Left renal cortex interstitium (tissue), 4 donors: ENCODE results near the gene PPP2R2C. TPM values are rescaled to one million over a fixed set of nuclear protein-coding genes. Genes with fewer than 3 reads are reported as not detected.

Experiments used
- DNase-seq, 4 donors: peaks; one replicate each; pipeline ENCODE4 v3.0.0-alpha.2; 2013; ENCODE audit warnings: low read depth in 4 of 4, low spot score in 2 of 4, missing footprints in 1 of 4
- polyA plus RNA-seq, 4 donors: library from polyadenylated mRNA; unstranded; fragments of 120-200 nt; gene quantifications; one replicate each; pipeline ENCODE4 v1.2.1, GENCODE V29; 2013; ENCODE audit not compliant: insufficient read length in 4 of 4

PPP2R2C gene
- polyA plus RNA-seq, 4 donors = 0.35 to 0.66 (median 0.53) TPM

DNA sequence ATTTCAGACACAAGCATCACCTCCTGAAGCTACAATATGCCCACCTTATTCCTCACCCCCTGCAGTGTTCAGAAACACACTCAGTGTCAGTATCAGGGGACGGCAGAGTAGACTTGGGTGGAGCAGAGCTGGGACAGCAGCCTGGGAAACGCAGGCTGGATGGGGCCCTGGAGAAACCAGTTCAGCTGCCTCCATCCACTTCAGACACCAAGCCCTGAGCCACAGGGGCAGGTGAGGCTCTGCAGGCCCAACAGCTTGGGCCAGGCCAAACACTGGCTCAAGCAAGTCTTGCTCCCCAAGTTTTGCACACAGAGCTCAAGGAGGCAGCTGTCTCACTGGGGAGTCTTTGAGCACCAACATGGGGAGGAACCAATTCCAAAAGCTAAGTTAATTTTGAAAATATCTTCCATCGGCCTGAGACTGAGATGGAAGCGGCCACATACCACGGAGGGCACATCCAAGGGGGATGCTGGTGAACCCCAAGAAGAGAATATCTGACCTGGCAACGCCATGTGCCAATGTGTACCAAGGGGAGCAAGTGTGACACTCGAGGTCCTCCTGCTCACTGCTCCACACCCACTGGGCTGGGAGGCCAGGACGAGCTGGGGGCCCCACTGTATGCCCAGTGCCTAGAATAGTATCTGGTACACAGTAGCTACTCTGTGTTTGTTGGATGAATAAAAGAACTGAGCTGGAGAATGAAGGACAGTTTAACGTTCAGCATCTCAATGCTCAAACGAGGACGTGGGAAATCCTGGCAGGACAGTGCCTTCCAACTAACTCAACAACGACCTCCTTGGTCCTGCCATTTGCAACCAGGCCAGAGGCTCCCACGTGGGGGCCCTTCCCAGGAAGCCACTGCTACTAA, 45.6 kb downstream of the PPP2R2C start:
- DNase-seq = no peak

DNA sequence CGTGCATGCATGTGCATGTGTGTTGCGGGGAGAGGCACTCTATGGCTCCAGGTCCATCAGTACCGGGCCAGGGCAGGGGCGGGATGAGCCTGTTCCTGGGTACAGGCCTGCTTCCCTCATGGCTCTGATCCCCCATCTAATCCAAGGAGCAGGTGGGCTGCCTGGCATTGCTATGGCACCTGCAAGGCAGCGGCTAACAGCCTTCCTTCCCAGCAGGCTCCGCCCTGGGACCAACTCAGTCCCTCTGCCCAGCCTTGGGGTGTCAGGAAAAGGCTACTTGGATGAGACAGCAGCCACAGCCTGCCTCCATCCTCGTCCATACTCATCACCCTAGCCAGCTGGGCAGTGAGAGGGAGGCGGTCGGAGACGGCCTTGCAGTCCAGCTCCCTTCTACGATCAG, 46.5 kb downstream of the PPP2R2C start:
- DNase-seq = no peak

DNA sequence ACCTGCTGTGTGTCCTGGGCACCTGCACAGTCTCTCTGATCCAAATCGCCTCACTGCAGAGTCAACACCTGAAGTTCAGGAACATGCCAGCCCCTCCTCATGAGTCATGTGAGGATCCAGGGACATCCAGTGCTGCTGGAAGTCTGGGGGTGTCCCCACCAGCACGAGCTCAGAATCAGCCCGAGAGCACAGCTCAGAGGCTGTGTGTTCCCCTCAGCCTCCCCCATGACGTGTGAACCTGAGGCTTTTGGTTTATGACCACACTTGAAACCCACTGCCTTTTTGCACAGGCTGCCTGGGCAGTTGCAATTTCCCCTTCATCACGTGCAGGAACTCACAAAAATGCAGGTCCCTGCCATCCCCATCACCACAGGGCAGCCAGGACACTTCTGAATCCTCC, 47.1 kb downstream of the PPP2R2C start:
- no peak for DNase-seq

DNA sequence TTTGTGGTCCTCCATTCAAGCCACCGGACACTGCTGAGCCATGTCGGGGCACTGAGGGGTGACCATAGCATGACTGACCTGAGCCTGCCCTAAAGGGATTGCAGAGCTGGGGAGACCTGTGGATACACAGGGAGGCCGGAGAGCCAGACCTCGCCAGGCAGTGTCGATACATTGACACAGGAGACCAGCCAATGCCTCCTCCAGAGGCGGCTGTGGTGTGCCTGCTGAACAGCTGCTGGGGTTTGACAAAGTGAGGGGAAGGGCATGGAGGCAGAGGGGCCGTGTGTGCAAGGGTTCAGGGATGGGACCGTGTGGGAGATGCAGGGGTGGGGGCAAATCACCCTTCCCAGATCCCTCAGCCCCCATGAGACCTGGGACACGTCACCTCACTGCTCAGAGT, 48.0 kb downstream of the PPP2R2C start:
- DNase-seq = no peak

DNA sequence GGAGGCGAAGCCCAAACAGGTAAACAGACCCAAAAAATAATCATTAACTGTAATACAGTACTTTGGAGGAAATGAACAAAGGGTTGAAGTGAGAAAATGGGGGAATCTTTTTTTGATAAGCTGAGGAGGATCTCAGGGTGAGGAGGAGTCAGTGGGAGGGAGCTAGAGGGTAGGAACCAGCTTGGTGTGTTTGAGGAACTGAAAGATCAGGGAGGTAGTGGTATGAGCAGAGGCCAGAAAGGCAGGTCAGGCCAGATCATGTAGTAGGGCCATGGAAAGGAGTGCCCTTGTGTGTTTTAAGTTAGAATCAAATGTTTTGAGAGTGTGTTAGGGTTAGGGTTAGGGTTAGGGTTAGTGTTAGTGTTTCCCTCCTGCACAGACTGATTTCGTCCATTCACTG, 48.8 kb downstream of the PPP2R2C start:
- DNase-seq = no peak

DNA sequence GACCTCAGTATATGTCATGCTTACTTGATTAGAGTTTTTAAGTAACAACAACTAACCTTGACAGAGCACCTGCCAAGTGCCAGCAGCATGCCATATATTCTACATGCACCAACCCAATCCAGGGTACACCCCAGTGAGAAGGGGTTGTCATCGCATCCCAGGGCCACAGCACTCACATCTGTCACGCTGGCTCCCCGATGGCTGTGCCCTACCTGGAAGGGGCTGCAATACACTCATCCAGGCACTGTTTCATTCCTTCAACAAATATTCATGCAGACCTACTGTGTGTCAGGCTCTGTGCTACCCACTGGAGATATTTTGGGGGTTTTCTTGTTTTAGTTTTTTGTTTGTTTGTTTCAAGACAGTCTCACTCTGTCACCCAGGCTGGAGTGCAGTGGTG, 49.5 kb downstream of the PPP2R2C start:
- no peak for DNase-seq

DNA sequence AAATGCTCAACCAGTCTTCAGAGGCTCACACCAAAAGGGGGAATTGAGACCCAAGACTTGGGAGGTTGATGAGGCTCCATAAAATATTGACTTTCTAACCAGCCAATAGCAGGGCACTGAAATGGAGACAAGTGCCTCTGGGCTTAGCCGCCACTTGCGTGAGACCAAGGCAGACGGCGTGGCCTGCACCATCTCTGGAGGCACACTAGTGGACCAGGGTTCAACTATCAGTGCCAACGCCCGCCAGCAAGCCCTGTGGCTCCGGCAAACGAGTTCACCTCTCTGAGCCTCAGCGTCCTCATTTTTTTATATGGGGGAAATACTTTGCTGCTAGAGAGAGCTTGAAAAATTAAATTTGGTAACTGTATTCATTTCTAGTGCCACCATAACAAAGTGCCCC, 50.3 kb downstream of the PPP2R2C start:
- DNase-seq = no peak

DNA sequence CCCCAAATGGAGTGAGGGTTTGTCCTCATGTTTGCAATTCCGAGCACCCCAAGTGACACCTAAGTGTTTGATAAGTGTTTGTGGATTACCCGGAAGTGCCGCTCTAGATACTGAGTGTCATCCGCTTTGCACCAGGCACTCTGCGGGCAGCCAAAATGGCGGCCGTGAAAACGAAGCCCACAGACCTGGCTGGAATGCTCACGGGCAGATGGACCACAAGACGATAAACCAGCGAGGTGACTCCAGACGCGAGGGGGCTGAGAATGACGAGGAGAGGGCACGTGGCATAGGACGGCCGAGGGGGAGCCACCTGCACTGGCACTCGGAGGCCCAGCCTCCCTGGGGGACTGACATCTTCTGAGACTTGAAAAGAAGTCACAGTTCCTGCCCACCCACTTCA, 51.0 kb downstream of the PPP2R2C start:
- no peak for DNase-seq

DNA sequence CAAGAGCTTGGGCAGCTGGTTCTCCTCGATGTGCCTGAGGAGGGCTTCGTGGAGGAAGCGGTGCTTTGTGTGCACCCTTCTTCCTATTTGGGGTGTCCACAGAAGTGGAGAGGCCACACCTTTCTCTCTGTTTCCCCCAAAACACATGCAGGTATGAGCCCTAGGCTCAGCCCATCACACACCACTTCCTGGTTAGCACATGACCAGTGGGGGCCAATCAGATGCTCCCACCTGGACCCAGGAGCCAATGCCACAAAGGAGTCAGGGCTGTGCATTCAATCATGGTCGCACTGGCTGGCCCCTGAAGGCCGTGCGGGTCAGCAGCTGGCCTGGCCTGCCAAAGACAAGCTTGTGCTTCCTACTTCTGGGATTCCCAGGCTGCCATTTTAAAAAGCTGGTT, 51.4 kb downstream of the PPP2R2C start:
- DNase-seq = no peak

DNA sequence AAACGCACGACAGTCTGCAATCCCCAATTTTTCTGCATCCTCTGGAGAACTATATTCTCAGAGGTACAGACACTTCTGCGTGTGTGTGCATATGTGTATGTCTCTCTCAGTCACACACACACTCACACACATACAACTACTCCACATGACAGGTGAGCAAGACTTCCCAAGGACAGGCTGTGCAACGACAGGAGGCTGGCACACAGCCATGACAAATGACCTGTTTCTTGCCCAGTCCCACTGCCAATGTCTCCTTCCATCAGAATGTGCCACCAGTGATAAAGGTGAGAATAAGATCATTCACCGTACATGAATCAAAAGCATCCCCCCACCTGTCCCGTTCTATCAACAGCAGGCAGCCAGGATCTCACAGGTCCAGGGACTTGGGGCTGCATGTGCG, 52.4 kb downstream of the PPP2R2C start:
- DNase-seq = no peak

DNA sequence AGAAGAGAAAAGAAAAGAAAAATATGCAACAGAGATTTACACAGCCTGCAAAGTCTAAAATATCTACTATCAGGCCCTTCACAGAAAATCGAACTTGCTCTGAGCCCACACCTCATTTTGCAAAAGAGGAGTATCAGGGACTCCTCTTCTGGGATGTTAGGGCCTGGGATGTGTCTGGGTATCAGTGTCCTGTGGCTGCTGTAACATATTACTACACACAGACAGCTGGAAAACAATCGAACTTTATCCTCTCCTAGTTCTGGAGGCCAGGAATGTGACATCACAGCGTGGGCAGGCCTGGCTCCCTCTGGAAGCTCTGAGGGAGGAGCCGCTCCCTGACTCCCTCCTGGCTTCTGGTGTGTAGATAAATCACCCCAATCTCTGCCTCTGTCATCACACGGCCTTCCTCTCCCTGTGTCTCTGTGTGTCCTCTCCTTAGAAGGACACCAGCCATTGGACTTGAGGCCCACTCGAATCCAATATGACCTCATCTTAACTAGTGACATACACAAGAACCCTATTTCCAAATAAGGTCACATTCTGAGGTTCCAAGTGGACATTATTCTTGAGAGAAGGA, 52.9 kb downstream of the PPP2R2C start:
- no peak for DNase-seq

DNA sequence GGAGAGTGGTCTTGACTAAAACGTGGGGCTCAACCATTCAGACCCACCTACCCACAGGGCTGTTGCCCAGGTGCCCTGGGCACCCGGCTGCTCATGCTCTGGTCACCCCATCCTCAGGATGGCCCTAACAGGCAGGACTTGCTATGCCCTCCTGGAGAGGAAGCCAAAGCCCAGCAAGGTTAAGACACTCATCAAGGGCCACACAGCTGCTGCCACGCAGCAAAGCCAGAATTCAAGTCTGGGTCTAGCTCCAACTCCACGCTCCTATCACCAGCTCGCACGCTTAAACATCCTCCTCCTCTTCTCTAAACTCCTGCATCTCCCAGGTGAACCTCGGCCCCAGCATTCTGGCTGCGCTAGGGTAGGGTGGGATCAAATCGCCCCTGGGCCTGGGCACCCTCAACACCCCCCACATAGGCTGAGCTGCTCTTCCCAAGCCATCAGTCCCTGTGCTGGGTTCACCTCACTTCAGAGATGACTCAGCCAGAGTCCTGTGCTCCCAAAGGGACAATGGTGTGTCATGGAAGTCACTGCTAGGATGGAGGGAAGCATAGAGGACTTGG, 54.1 kb downstream of the PPP2R2C start:
- DNase-seq = no peak

DNA sequence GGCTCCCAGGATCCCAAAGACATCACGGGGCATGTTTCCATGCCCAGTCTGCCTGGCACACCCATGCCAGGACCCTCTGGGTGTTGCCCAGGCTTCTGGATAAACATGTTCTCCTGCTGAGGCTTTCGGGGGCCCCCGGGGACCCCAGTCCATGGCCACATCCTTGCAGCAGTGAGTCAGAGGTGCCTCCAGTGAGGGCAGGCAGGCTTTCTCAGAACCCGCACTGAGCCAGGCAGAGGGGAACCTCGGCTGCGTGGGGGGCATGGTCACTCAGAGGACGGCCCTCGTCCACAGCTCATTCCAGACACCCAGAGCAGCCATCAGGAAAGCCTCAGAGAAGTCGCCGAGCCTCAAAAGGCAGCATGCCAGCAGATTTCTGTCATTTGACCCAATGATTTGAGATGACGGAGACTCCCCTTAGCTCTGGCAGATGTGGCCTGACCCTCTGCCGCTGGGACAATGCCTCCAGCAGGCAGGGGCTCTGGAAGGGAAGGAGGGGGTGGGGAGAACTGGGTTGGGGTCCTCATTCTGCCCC, 54.8 kb downstream of the PPP2R2C start:
- no peak for DNase-seq

DNA sequence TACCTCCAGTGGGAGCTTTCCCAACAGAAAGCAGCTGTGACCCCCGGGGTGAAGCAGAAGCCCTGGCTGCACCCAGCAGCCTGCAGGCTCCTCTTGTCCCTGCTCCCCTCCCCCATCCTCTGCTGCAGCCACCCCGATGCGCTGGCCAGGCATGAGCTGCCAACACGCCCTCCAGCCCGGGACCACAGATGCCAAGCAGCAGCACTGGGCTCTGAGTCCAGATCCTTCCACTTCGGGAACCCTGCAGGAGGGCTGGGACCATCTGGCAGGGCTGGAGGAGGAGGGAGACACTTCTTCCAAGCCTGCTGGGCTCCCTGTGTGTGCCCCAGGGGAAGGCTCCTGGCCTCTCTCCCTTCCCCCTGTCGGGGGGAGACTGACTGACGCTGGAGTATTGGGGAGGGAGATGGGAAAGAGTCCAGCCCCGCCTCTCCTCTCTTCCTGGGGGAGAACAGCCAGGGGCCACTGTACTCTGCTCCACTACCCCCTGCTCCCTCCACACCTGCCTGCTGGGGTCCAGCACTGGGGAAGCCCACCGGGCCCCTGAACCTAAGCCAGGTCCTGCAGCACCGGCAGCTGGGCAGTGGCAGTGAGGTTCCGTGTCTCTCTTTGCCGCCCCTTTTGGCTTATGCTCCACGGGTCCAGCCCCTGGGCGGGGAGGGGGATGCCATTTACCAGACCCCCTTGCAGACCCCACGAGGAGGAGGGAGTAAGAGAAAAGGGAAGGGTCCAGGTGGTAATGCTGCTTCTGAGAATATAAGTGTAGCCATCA, 55.7 kb downstream of the PPP2R2C start:
- DNase-seq = no peak

DNA sequence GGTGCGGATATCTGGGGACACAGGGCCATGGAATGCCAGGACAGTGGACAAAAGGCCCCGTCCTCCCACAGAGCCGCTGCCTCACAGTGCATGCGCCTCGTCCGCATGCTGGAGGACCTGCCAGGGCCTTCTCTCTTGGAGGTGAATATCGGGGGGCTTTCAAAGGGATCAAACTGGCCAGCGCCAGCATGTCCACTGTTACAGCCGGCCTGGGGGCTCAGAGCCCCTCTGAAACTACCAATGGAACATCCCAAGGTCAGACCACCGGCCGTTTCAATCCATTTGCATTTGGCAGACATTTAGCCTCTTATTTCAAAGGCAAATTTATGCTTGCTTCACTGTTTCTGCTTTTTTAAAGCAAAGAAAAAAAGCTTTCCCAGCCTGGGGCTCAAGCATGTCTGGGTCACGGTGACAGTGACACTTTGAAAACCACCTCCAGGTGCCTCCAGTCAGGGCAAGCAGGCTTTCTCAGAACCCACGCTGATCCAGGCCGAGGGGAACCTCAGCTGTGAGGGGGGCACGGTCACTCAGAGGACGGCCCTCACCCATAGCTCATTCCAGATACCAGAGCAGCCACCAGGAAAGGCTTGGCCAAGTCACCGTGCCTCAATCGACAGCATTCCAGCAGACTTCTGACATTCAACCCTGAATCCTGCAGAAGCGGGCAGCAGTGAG, 57.2 kb downstream of the PPP2R2C start:
- DNase-seq = no peak

DNA sequence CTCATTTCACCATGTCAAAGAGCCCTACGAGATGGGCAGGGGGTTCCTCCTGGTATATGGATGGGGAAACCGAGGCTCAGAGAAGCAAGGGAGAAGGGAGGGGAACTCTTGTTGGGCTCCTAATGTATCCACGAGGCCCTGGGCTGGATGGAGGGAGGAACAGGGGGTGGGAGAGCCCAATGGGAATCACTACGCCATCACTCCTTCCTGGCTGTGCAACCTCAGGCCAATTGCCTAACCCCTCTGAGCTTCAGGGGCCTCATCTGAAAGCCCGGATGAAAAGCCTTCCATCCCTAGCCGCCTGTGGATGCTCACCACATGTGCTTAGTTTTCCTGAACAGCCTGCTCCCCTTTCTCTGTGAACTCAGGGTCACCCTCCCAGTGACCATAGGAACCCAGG, 57.8 kb downstream of the PPP2R2C start:
- DNase-seq = no peak

DNA sequence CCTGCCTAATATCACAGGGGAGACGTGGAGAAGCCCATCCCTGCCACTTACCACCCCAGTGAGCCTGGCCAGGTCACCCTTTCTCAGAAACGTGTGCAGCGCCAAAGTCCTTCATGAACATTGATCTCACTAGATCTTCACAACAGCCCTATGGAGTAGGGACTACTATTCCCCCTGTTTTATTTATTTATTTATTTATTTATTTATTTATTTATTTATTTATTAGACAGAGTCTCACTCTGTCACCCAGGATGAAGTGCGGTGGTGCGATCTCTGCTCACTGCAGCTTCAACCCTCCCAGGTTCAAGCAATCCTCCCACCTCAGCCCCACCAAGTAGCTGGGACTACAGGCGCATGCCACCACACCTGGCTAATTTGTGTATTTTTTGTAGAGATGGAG, 61.8 kb downstream of the PPP2R2C start:
- no peak for DNase-seq

DNA sequence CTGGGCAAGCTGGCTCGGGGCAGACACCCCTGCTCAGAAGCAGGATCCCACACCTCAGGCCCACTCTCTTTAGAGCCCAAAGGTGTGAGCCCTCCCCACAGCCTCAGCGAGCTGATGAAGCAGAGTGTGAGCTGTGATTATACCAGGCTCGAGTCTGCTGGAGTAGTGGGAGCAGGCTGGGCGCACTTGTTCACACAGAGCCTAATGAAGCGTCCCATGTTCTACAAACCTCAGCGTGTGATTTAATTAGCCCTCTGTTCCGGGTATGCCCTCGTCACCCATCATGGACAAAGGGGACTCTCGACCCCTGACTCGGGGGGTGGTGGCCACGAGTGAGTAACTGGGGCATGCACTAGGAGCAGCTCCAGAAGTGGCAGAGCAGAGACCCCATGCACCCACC, 62.3 kb downstream of the PPP2R2C start:
- no peak for DNase-seq

DNA sequence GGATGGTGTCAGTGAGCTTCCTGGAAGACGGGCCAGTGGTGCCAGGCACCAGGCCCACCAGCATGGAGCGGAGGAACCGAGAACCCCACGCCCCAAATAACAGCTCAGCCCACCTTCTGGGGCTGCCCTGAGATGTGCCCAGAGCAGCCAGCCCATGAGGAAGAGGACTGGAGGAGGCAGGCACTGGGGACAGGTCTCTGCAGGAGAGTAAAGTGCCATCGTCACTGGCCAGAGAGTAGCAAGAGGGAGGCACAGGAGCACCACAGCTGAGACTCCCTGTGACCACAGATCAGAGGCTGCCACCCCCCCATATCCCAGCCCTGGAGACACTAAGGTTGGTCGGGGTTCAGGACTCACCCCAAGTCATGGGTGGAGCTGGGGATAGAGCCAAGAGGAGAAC, 63.0 kb downstream of the PPP2R2C start:
- no peak for DNase-seq

DNA sequence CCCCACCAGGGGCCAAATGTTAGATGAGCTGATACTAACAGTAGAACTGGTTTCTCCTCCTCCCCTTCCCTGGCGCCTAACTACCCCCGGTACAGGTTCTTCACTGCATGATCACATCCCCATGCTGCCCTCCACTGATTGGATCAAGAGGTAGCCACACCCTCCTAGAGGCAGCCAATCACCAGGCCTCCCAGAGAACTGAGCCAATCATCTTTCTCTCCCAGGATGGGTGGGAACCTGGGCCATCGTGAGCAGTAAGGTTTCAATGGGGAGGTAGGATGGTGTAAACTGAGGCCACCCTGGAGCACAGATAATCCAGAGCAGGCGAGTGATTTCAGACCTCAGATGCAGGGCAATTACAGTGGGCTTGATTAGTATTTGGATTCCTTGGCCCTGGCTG, 64.2 kb downstream of the PPP2R2C start:
- no peak for DNase-seq

DNA sequence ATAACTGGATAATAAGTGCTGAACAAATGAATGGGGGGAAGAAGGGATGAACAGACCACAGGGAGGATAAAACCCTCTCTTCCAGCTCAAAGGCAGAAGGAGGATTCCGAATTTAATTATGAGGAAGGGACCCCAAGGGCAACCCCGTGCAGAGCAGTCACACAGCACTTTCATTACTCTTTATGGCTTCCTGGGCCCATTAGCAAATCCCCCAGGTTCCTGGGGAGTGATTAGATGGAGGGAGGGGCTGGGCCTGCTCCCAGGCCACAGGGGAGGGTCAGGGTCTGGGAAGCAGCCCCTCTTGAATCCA, 67.1 kb downstream of the PPP2R2C start:
- no peak for DNase-seq
